DLD1 (cell line): Measurements from ENCODE around the gene NDE1.
"Not testable (repeated sequence)": the region's sequence is repeated elsewhere in the genome, so short reads cannot be mapped to it uniquely, and the experiment has no call there.

Experiments
- in situ Hi-C: cut with HindIII; loops from 2 replicates; pipeline ENCODE4 v1.10.0; 2017; ENCODE audit warnings: low sequenced_read_pairs

The NDE1 gene

GRCh38 chr16:15692508-15692907 lies 42.5 kb downstream of the NDE1 start:
- in situ Hi-C loops = not testable (repeated sequence)

- in situ Hi-C loops = no loop called here
Measured at GRCh38 chr16:15694499-15694898, 44.5 kb downstream of the NDE1 start.

GRCh38 chr16:15699819-15700218 lies 49.8 kb downstream of the NDE1 start:
- in situ Hi-C loops = no loop called here

GRCh38 chr16:15701367-15701766 lies 51.3 kb downstream of the NDE1 start:
- in situ Hi-C loops = no loop called here

GRCh38 chr16:15701975-15702970 lies 52.2 kb downstream of the NDE1 start:
- in situ Hi-C loops = no loop called here

GRCh38 chr16:15703029-15703736 lies 53.1 kb downstream of the NDE1 start:
- in situ Hi-C loops = no loop called here

GRCh38 chr16:15704545-15704987 lies 54.5 kb downstream of the NDE1 start:
- in situ Hi-C loops = no loop called here

- in situ Hi-C loops = no loop called here
Measured at GRCh38 chr16:15705064-15705565, 55.1 kb downstream of the NDE1 start.

- in situ Hi-C loops = no loop called here
Measured at GRCh38 chr16:15707332-15707731, 57.3 kb downstream of the NDE1 start.

GRCh38 chr16:15708096-15708495 lies 58.1 kb downstream of the NDE1 start:
- in situ Hi-C loops = no loop called here

GRCh38 chr16:15708997-15709396 lies 59.0 kb downstream of the NDE1 start:
- in situ Hi-C loops = no loop called here

GRCh38 chr16:15714393-15715172 lies 64.5 kb downstream of the NDE1 start:
- in situ Hi-C loops = no loop called here

- in situ Hi-C loops = no loop called here
Measured at GRCh38 chr16:15715221-15715620, 65.2 kb downstream of the NDE1 start.

GRCh38 chr16:15716694-15717447 lies 66.8 kb downstream of the NDE1 start:
- in situ Hi-C loops = no loop called here

GRCh38 chr16:15721018-15721417 lies 71.0 kb downstream of the NDE1 start:
- in situ Hi-C loops = no loop called here

GRCh38 chr16:15723808-15724207 lies 73.8 kb downstream of the NDE1 start:
- in situ Hi-C loops = no loop called here

- in situ Hi-C loops = no loop called here
Measured at GRCh38 chr16:15725641-15726240, 75.7 kb downstream of the NDE1 start.

- in situ Hi-C loops = no loop called here
Measured at GRCh38 chr16:15726715-15727114, 76.7 kb downstream of the NDE1 start.

GRCh38 chr16:15727697-15728096 lies 77.7 kb downstream of the NDE1 start:
- in situ Hi-C loops = not testable (repeated sequence)

- in situ Hi-C loops = no loop called here
Measured at GRCh38 chr16:15729152-15729551, 79.1 kb downstream of the NDE1 start.
